ENCODE results near the gene MRPL2. TPM values are rescaled to one million over a fixed set of nuclear protein-coding genes. Genes with fewer than 3 reads are reported as not detected.

MRPL2 gene
- total and polyA plus RNA-seq, 2 of the 8 experiments (the other 6 are each of a cell fraction or from before 2014, with no cell fraction given): 58.7 to 99.9 TPM

GRCh38 chr6:43059168-43060033, at the start of gene MRPL2, which contains the start of gene KLC4 (continued):
- TF ChIP-seq JUN (IDR thresholded peaks at IDR 0.05; ENCODE audit: low read depth, low read length): no peak
- no peak for TF ChIP-seq EZH2 (IDR thresholded peaks at IDR 0.05; ENCODE audit: low read depth, low read length, severe bottlenecking)
- TF ChIP-seq SP4 (IDR thresholded peaks at IDR 0.05; ENCODE audit: low read length): no peak
- no peak for TF ChIP-seq SIRT6 (IDR thresholded peaks at IDR 0.05; ENCODE audit: low read length)
- no peak; the same call in 1 of the 2 replicates for TF ChIP-seq USF2 (IDR thresholded peaks at IDR 0.05; ENCODE audit: low read length)
- peak; percentile 42; the same call in 1 of the 2 replicates for TF ChIP-seq BRCA1 (IDR thresholded peaks at IDR 0.05; ENCODE audit: low read depth, low read length)
- TF ChIP-seq RFX5 (IDR thresholded peaks at IDR 0.05; ENCODE audit: borderline replicate concordance, low read depth, low read length): peak; percentile 24; the same call in 1 of the 2 replicates
- no peak for TF ChIP-seq JUND (IDR thresholded peaks at IDR 0.05; ENCODE audit: low read length)
- 0 out of 3 replicates have a peak, but pooled peaks of 1 of the 2 experiments have one; percentile 10 for TF ChIP-seq EP300 (IDR thresholded peaks at IDR 0.05; ENCODE audit: borderline replicate concordance in 1 of 2, low read depth in 2 of 2, low read length in 2 of 2)
- no peak for TF ChIP-seq MAFK (IDR thresholded peaks at IDR 0.05; ENCODE audit: low read depth, low read length)
- TF ChIP-seq TEAD4 (IDR thresholded peaks at IDR 0.05; ENCODE audit: low read depth, low read length): no peak
- peak; percentile 100 for TF ChIP-seq CREB1 (IDR thresholded peaks at IDR 0.05)
- peak; percentile 94 for TF ChIP-seq TAF1 (IDR thresholded peaks at IDR 0.05; ENCODE audit: low read depth, low read length)
- TF ChIP-seq SP1 (IDR thresholded peaks at IDR 0.05; ENCODE audit: low read depth, low read length): peak; percentile 79
- no peak for TF ChIP-seq CBX8 (IDR thresholded peaks at IDR 0.05; ENCODE audit: borderline replicate concordance, low read depth, low read length)
- no peak for TF ChIP-seq RNF2 (IDR thresholded peaks at IDR 0.05; ENCODE audit: borderline replicate concordance, low read depth, low read length, missing control alignments, poor library complexity, severe bottlenecking)
- TF ChIP-seq MAX (IDR thresholded peaks at IDR 0.05): peak; percentile 74
- TF ChIP-seq KDM5A (IDR thresholded peaks at IDR 0.05; ENCODE audit: low read length): peak; percentile 95
- peak; percentile 89 for TF ChIP-seq SRF (IDR thresholded peaks at IDR 0.05; ENCODE audit: low read depth, low read length)
- no peak for TF ChIP-seq KDM1A (IDR thresholded peaks at IDR 0.05; ENCODE audit: borderline replicate concordance, low read length)
